ENCODE data around the gene TMEM200A.

Gene TMEM200A

GRCh38 chr6:130426066-130426721, 60.4 kb downstream of the TMEM200A start:
- DNase-seq: no peak

GRCh38 chr6:130431346-130431852, 65.6 kb downstream of the TMEM200A start:
- DNase-seq: no peak

- no peak for DNase-seq
Observed at GRCh38 chr6:130432838-130433237, 67.0 kb downstream of the TMEM200A start.

- no peak for DNase-seq
Observed at GRCh38 chr6:130434174-130434873, 68.5 kb downstream of the TMEM200A start.

- DNase-seq: no peak
Observed at GRCh38 chr6:130435181-130435580, 69.4 kb downstream of the TMEM200A start.

GRCh38 chr6:130437961-130438360, 72.1 kb downstream of the TMEM200A start:
- DNase-seq: no peak

GRCh38 chr6:130447374-130447773, 81.6 kb downstream of the TMEM200A start:
- no peak for DNase-seq

GRCh38 chr6:130452336-130452735, 86.5 kb downstream of the TMEM200A start:
- no peak for DNase-seq

- DNase-seq: no peak
Observed at GRCh38 chr6:130453230-130453629, 87.4 kb downstream of the TMEM200A start.

GRCh38 chr6:130457605-130458004, 91.8 kb downstream of the TMEM200A start:
- no peak for DNase-seq

- no peak for DNase-seq
Observed at GRCh38 chr6:130459316-130459715, 93.5 kb downstream of the TMEM200A start.

GRCh38 chr6:130460934-130461333, 95.1 kb downstream of the TMEM200A start:
- DNase-seq: no peak

- DNase-seq: no peak
Observed at GRCh38 chr6:130466052-130466747, 100.4 kb downstream of the TMEM200A start.

GRCh38 chr6:130466748-130467061, 100.9 kb downstream of the TMEM200A start:
- DNase-seq: no peak

GRCh38 chr6:130467146-130468050, 101.6 kb downstream of the TMEM200A start:
- no peak for DNase-seq

- DNase-seq: no peak
Observed at GRCh38 chr6:130470766-130471165, 104.9 kb downstream of the TMEM200A start.

GRCh38 chr6:130473886-130474285, 108.1 kb downstream of the TMEM200A start:
- DNase-seq: no peak

- DNase-seq: no peak
Observed at GRCh38 chr6:130482645-130483390, 117.0 kb downstream of the TMEM200A start.

- DNase-seq: no peak
Observed at GRCh38 chr6:130485870-130486269, 120.1 kb downstream of the TMEM200A start.

- DNase-seq: no peak
Observed at GRCh38 chr6:130486417-130486816, 120.6 kb downstream of the TMEM200A start.

GRCh38 chr6:130489514-130489913, 123.7 kb downstream of the TMEM200A start:
- no peak for DNase-seq
